Keratinocyte (primary cell): Measurements from ENCODE around the gene PDZRN3. TPM values are rescaled to one million over a fixed set of nuclear protein-coding genes. Genes with fewer than 3 reads are reported as not detected.

ENCODE experiments used
- DNase-seq: peaks from one replicate; pipeline ENCODE4 v3.0.0-alpha.2; 2011; ENCODE audit warnings: low read depth, missing footprints, low spot score
- FAIRE-seq: peaks from 2 replicates; lab custom pipeline; 2011; peaks lifted over from hg19 to GRCh38; lab: Jason Lieb, UNC
- H2AFZ ChIP-seq: 2 replicates; pipeline ENCODE4 v1.6.0; 2012; ENCODE audit warnings: low read length, control low read depth, inconsistent platforms; ENCODE audit not compliant: control insufficient read depth
- H3K27ac ChIP-seq: 2 replicates; pipeline ENCODE4 v1.5.1; 2011; ENCODE audit warnings: low read length; ENCODE audit not compliant: control insufficient read depth, insufficient read depth
- H3K27me3 ChIP-seq: 3 replicates; pipeline ENCODE4 v1.6.0; 2011; ENCODE audit warnings: low read length; ENCODE audit not compliant: control insufficient read depth, insufficient read depth; ENCODE audit errors: extremely low read depth
- H3K36me3 ChIP-seq, 2 experiments: 2 replicates in 1 of 2; 3 replicates in 1 of 2; pipeline ENCODE4 v1.5.1; 2011; ENCODE audit warnings: low read length in 2 of 2, mild to moderate bottlenecking in 1 of 2; ENCODE audit not compliant: control insufficient read depth in 2 of 2, insufficient read depth in 2 of 2; ENCODE audit errors: extremely low read depth in 1 of 2
- H3K4me1 ChIP-seq: 3 replicates; pipeline ENCODE4 v1.5.1; 2011; ENCODE audit warnings: low read length; ENCODE audit not compliant: control insufficient read depth, insufficient read depth; ENCODE audit errors: extremely low read depth
- H3K4me2 ChIP-seq: 3 replicates; pipeline ENCODE4 v1.6.0; 2011; ENCODE audit warnings: low read depth, low read length; ENCODE audit not compliant: control insufficient read depth, insufficient read depth; ENCODE audit errors: extremely low read depth
- H3K4me3 ChIP-seq, 3 experiments: fragments of 200-600 bp in 1 of 3; sonication (generic) in 1 of 3; 2 replicates in 2 of 3; 3 replicates in 1 of 3; pipeline ENCODE4 v1.5.1; 2011 to 2016; ENCODE audit warnings: low read length in 3 of 3, mild to moderate bottlenecking in 3 of 3, control low read depth in 2 of 3, inconsistent platforms in 1 of 3, low read depth in 1 of 3, mixed read lengths in 1 of 3, mixed run types in 1 of 3, moderate library complexity in 1 of 3; ENCODE audit not compliant: control insufficient read depth in 2 of 3, insufficient read depth in 2 of 3; ENCODE audit errors: extremely low read depth in 1 of 3
- H3K79me2 ChIP-seq: 2 replicates; pipeline ENCODE4 v1.6.0; 2012; ENCODE audit warnings: low read length; ENCODE audit not compliant: control insufficient read depth, insufficient read depth
- H3K9ac ChIP-seq: 3 replicates; pipeline ENCODE4 v1.6.0; 2011; ENCODE audit warnings: low read length; ENCODE audit not compliant: control insufficient read depth, insufficient read depth; ENCODE audit errors: extremely low read depth
- H3K9me1 ChIP-seq: 3 replicates; pipeline ENCODE4 v1.6.0; 2011; ENCODE audit warnings: low read length; ENCODE audit not compliant: control insufficient read depth, insufficient read depth; ENCODE audit errors: extremely low read depth
- H3K9me3 ChIP-seq: 2 replicates; pipeline ENCODE4 v1.5.1; 2012; ENCODE audit warnings: low read depth, low read length; ENCODE audit not compliant: control insufficient read depth
- H4K20me1 ChIP-seq: 3 replicates; pipeline ENCODE4 v1.6.0; 2011; ENCODE audit warnings: low read length; ENCODE audit not compliant: control insufficient read depth, insufficient read depth; ENCODE audit errors: extremely low read depth
- CTCF ChIP-seq, 3 experiments: IDR thresholded peaks in 1 of 3; conservative IDR thresholded peaks in 1 of 3; optimal IDR thresholded peaks in 1 of 3; 2 replicates in 2 of 3; 3 replicates in 1 of 3; pipeline versions ENCODE3 to v1.5.1; 2011; ENCODE audit warnings: low read length in 3 of 3, mild to moderate bottlenecking in 3 of 3, moderate library complexity in 2 of 3, control low read depth in 1 of 3, inconsistent platforms in 1 of 3; ENCODE audit not compliant: insufficient read depth in 2 of 3; ENCODE audit errors: extremely low read depth in 1 of 3
- EZH2 ChIP-seq: IDR thresholded peaks from one replicate; pipeline ENCODE4 v1.6.1; 2012; ENCODE audit warnings: inconsistent platforms, mild to moderate bottlenecking, low read length, moderate library complexity
- dilution Hi-C: fragments of 300-500 bp; cut with MboI; formaldehyde crosslinking; loops from one replicate; pipeline ENCODE4 v1.7.0; 2020; ENCODE audit warnings: low sequenced_read_pairs; ENCODE audit not compliant: extremely low pct_ligation_motif_present
- polyA plus RNA-seq, 5 experiments: library from polyadenylated mRNA; depleted of rRNA in 3 of 5; stranded (reverse) in 3 of 5; stranded (forward) in 1 of 5; unstranded in 1 of 5; fragments of >200 nt; gene quantifications; 1 replicate in 1 of 5; 2 replicates in 3 of 5; 3 replicates in 1 of 5; pipeline versions ENCODE4 v1.2.1 to v1.2.3, GENCODE V29; 2011 to 2012; ENCODE audit warnings: missing spikeins in 2 of 5, low read depth in 1 of 5, low replicate concordance in 1 of 5

PDZRN3 gene
- polyA plus RNA-seq, 1 donor (not counting 4 experiments of a cell fraction or from before 2014, with no cell fraction given) = not detected

GRCh38 chr3:73442152-73442551, 182.6 kb downstream of the PDZRN3 start:
- H3K9me1 ChIP-seq = no peaks in the 10 kb centered on the region
- no peak overlapping the region for H3K4me2 ChIP-seq
- dilution Hi-C loops = no loop called here
- H3K9me3 ChIP-seq = no peaks in the 10 kb centered on the region
- no peak for TF ChIP-seq CTCF (optimal IDR thresholded peaks at IDR 0.05 in 1 of 3, IDR thresholded peaks at IDR 0.05 in 1 of 3, conservative IDR thresholded peaks at IDR 0.05 in 1 of 3; ENCODE audit: extremely low read depth in 1 of 3, insufficient read depth in 2 of 3, low read length in 3 of 3)
- TF ChIP-seq EZH2 = no peak
- H3K79me2 ChIP-seq = no peaks in the 10 kb centered on the region
- no peak overlapping the region for H2AFZ ChIP-seq
- no peak overlapping the region for H3K27ac ChIP-seq
- no peak overlapping the region for H3K4me3 ChIP-seq
- H3K27me3 ChIP-seq = no peaks in the 10 kb centered on the region
- no peaks in the 10 kb centered on the region for H3K4me1 ChIP-seq
- no peaks in the 10 kb centered on the region for H3K36me3 ChIP-seq
- H3K9ac ChIP-seq = no peak overlapping the region
- no peaks in the 10 kb centered on the region for H4K20me1 ChIP-seq
- no peak for FAIRE-seq
- DNase-seq = no peak

- Histone ChIP-seq H3K9ac (no peak overlapping the region), H3K27ac (no peak overlapping the region), H3K9me3 (no peaks in the 10 kb centered on the region), H3K79me2 (no peaks in the 10 kb centered on the region), H2AFZ (no peak overlapping the region), H3K4me2 (no peak overlapping the region), H3K9me1 (no peaks in the 10 kb centered on the region), H3K36me3 (no peaks in the 10 kb centered on the region), H3K4me1 (no peaks in the 10 kb centered on the region), H4K20me1 (no peaks in the 10 kb centered on the region), H3K4me3 (no peak overlapping the region), H3K27me3 (no peaks in the 10 kb centered on the region)
- dilution Hi-C loops = no loop called here
- TF ChIP-seq EZH2 (no peak), CTCF (optimal IDR thresholded peaks at IDR 0.05 in 1 of 3, IDR thresholded peaks at IDR 0.05 in 1 of 3, conservative IDR thresholded peaks at IDR 0.05 in 1 of 3; ENCODE audit: extremely low read depth in 1 of 3, insufficient read depth in 2 of 3, low read length in 3 of 3) (no peak)
- DNase-seq (no peak), FAIRE-seq (no peak)
Measured at GRCh38 chr3:73437828-73438227, 186.9 kb downstream of the PDZRN3 start.
